ENCODE results near the gene ELAPOR2. TPM values are rescaled to one million over a fixed set of nuclear protein-coding genes. Genes with fewer than 3 reads are reported as not detected.

The ELAPOR2 gene
- total RNA-seq, 2 donors from 2014 or later = 15.5 to 19.9 TPM

Other genes starting within 250 kb of the ELAPOR2 start
- gene DMTF1, start 92.8 kb upstream of the ELAPOR2 start, total RNA-seq = 100 to 1,000 TPM in 1 of 2 donors, 10 to 100 TPM in 1; 30.7 to 100 TPM
- gene TMEM243, start 160.1 kb upstream of the ELAPOR2 start, total RNA-seq = 10 to 100 TPM; 23.3 to 39.7 TPM